ENCODE results near the gene NHERF1.
A peak's percentile ranks its signal among the peaks of the same experiment; 100 is the strongest.

NHERF1 gene

GRCh38 chr17:74750327-74751069, 2.1 kb downstream of the NHERF1 start:
- DNase-seq: no peak

GRCh38 chr17:74752415-74752814, 4.0 kb downstream of the NHERF1 start:
- DNase-seq: no peak

- DNase-seq: no peak
Measured at GRCh38 chr17:74752822-74753401, 4.5 kb downstream of the NHERF1 start.

- DNase-seq: no peak
Measured at GRCh38 chr17:74754832-74755231, 6.4 kb downstream of the NHERF1 start.

- DNase-seq: no peak
Measured at GRCh38 chr17:74755533-74755932, 7.1 kb downstream of the NHERF1 start.

GRCh38 chr17:74756891-74757290, 8.5 kb downstream of the NHERF1 start:
- DNase-seq: no peak

GRCh38 chr17:74757502-74757901, 9.1 kb downstream of the NHERF1 start:
- DNase-seq: peak; percentile 74

- peak; percentile 66 for DNase-seq
Measured at GRCh38 chr17:74757931-74758847, 9.8 kb downstream of the NHERF1 start.

GRCh38 chr17:74758848-74759168, 10.4 kb downstream of the NHERF1 start:
- peak; percentile 87 for DNase-seq

- peak; percentile 81 for DNase-seq
Measured at GRCh38 chr17:74759243-74759801, 10.9 kb downstream of the NHERF1 start.

GRCh38 chr17:74759941-74760340, 11.5 kb downstream of the NHERF1 start:
- peak; percentile 79 for DNase-seq

GRCh38 chr17:74760404-74761105, 12.1 kb downstream of the NHERF1 start:
- peak; percentile 93 for DNase-seq

- DNase-seq: no peak
Measured at GRCh38 chr17:74761419-74761818, 13.0 kb downstream of the NHERF1 start.

- no peak for DNase-seq
Measured at GRCh38 chr17:74761931-74762330, 13.5 kb downstream of the NHERF1 start.

GRCh38 chr17:74763565-74764387, 15.3 kb downstream of the NHERF1 start:
- DNase-seq: no peak

- no peak for DNase-seq
Measured at GRCh38 chr17:74764751-74765286, 16.4 kb downstream of the NHERF1 start.

GRCh38 chr17:74766413-74766812, 18.0 kb downstream of the NHERF1 start:
- DNase-seq: no peak

GRCh38 chr17:74767111-74767516, 18.7 kb downstream of the NHERF1 start:
- DNase-seq: no peak

- DNase-seq: no peak
Measured at GRCh38 chr17:74768069-74768762, 19.8 kb downstream of the NHERF1 start.

- DNase-seq: no peak
Measured at GRCh38 chr17:74768763-74769114, 20.3 kb downstream of the NHERF1 start.

GRCh38 chr17:74769266-74769855, 20.9 kb downstream of the NHERF1 start:
- DNase-seq: no peak
